ENCODE results near the gene FTL.

Gene FTL

DNA sequence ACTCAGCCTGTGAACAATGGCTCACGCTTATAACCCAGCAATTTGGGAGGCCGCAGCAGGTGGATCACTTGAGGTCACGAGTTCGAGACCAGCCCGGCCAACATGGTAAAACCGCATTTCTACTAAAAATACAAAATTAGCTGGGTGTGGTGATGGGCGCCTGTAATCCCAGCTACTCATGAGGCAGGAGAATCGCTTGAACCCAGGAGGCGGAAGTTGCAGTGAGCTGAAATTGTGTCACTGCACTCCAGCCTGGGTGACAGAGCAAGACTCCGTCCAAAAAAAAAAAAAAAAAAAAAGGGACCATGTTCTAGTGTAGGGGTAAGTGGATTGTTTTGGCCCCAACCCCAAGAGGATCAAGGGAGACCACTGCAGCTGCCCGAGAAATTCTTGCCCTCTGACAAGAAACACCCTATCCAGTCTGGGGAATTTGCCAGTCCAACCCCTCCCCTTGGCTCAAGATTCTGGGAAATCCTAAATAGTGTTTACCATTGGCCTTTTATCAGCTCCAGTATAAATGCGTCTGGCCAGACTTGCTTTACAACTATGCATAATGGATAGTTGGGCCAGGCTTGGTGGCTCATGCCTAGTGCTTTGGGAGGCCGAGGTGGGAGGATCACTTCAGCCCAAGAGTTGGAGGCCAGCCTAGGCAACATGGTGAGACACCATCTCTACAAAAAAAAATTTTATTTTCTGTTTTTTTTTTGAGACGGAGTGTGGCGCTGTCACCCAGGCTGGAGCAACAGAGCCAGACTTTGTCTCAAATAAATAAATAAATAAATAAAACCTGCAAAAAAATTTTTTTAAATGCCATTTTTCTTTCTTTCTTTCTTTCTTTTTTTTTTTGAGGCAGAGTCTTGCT, 36.7 kb upstream of the FTL start:
- H3K9me3 ChIP-seq, result no peaks in the 10 kb centered on the region
- DNase-seq (ENCODE audit: low spot score in 2 of 2), result no peak
- H3K4me3 ChIP-seq, result no peak overlapping the region
- in situ Hi-C loops (cut with MboI; ENCODE audit: low sequenced_read_pairs), result no loop called here
- H3K36me3 ChIP-seq (replicated peaks), result no peaks in the 10 kb centered on the region
- H3K4me1 ChIP-seq, result peaks cover 5% of the 10 kb centered on the region
- no peaks in the 10 kb centered on the region for H3K27me3 ChIP-seq (ENCODE audit: low read depth)

DNA sequence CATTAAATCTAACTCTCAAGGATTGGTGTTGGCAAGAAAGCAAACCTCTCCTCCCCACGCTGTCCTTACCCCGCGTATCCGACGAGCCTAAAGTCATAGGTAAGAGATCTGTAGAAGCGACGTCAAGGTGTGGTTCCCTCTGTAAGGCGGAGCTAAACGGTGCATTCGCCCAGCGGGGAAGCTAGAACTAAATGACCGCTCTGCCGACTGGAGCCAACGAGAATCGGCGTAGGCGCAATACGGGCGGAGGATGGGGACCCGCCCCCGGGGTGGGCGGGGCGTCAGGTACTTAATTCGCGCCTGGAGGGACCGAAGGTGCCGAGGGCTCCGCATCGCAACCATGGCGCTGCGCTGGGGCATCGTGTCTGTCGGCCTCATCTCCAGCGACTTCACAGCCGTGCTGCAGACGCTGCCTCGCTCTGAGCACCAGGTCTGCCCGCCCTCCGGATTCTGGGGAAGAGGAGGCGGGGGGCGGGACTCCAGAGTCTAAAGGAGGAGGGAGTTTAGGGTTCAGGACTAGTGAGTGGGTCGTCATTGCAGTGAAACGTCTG, 31.7 kb upstream of the FTL start, which contains the start of gene DHDH:
Gene DHDH, plus strand, starts transcription at position 318 of the 551 bp plus-strand sequence. Its CDS starts 23 bp downstream, at position 341.
- H3K36me3 ChIP-seq (replicated peaks), result no peaks in the 10 kb centered on the region
- peak; percentile 84 to 93 for DNase-seq (ENCODE audit: low spot score in 2 of 2)
- in situ Hi-C loops (cut with MboI; ENCODE audit: low sequenced_read_pairs), result no loop called here
- peak within 1 kb of the TSS; percentile 34 for H3K4me3 ChIP-seq
- no peaks in the 10 kb centered on the region for H3K27me3 ChIP-seq (ENCODE audit: low read depth)
- H3K9me3 ChIP-seq, result no peaks in the 10 kb centered on the region
- H3K4me1 ChIP-seq, result peaks cover 8% of the 10 kb centered on the region

DNA sequence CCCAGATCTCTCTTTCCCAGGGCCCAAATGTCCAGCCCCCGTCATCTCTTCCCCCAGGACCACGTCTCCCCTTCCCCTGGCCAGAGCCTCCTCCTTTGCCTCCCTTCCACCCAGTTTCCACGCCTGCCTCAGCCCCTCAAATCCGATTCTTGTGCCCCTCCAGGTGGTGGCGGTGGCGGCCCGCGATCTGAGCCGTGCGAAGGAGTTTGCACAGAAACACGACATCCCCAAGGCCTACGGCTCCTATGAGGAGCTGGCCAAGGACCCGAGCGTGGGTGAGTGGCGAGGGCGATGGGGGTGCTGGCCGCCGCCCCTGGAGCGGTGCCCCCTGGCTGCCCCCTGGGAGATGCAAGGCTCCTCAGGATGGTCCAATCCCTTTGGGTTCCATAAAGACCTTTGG, 30.3 kb upstream of the FTL start:
- in situ Hi-C loops (cut with MboI; ENCODE audit: low sequenced_read_pairs), result no loop called here
- no peaks in the 10 kb centered on the region for H3K9me3 ChIP-seq
- no peaks in the 10 kb centered on the region for H3K27me3 ChIP-seq (ENCODE audit: low read depth)
- peaks cover 8% of the 10 kb centered on the region for H3K4me1 ChIP-seq
- H3K4me3 ChIP-seq, result no peak overlapping the region
- DNase-seq (ENCODE audit: low spot score in 2 of 2), result no peak
- H3K36me3 ChIP-seq (replicated peaks), result no peaks in the 10 kb centered on the region

DNA sequence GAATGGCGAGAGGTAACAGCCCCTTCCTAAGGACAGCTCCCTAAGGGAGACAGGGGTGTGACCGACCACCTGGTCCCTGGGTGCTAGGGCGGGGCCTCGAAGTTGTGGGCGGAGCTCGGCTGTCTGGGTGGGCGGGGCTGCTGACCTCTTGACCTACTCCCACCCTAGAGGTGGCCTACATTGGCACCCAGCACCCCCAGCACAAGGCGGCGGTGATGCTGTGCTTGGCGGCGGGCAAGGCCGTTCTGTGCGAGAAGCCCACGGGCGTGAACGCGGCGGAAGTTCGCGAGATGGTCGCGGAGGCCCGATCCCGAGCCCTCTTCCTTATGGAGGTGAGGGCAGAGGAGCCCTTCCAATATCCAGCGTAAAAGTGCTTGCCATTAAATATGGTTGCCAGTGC, 29.2 kb upstream of the FTL start:
- Histone ChIP-seq H3K4me1 (peaks cover 8% of the 10 kb centered on the region), H3K27me3 (ENCODE audit: low read depth) (no peaks in the 10 kb centered on the region), H3K4me3 (no peak overlapping the region), H3K9me3 (no peaks in the 10 kb centered on the region), H3K36me3 (replicated peaks) (no peaks in the 10 kb centered on the region)
- DNase-seq (ENCODE audit: low spot score in 2 of 2), result no peak
- in situ Hi-C loops (cut with MboI; ENCODE audit: low sequenced_read_pairs), result no loop called here

DNA sequence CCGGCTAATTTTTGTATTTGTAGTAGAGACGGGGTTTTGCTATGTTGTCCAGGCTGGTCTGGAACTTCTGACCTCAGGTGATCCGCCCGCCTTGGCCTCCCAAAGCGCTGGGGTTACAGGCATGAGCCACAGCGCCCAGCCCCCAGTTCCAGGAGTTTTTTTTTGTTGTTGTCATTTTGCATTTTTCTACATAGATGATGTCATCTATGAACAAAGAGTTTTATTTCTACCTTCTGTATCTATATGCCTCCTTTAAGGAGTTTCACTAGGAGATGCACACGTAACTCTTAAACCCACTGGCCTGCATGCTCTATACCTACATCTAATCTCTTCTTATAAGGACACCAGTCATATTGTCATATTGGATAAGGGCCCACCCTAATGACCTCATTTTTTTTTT, 26.9 kb upstream of the FTL start:
- Histone ChIP-seq H3K36me3 (replicated peaks) (no peaks in the 10 kb centered on the region), H3K4me3 (no peak overlapping the region), H3K4me1 (peaks cover 4% of the 10 kb centered on the region), H3K9me3 (no peaks in the 10 kb centered on the region), H3K27me3 (ENCODE audit: low read depth) (no peaks in the 10 kb centered on the region)
- in situ Hi-C loops (cut with MboI; ENCODE audit: low sequenced_read_pairs), result no loop called here
- no peak for DNase-seq (ENCODE audit: low spot score in 2 of 2)

DNA sequence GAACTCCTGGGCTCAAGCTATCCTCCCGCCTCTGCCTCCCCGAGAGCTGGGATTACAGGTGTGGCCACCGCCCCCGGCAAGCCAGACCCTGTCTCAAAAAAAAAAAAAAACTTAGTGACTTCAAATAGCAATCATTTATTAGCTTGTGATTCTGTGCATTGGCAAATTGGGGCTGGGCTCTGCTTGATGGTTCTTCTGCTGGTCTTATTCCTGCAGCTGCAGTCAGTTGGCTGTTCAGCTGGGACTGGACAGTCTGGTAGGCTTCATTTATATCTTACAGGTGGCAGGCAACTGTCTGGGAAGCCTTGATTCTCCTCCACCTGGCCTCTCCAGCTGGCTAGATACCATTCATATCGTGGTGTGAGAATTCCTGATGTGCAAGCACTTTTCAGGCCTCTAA, 24.2 kb upstream of the FTL start:
- Histone ChIP-seq H3K4me3 (no peak overlapping the region), H3K9me3 (no peaks in the 10 kb centered on the region), H3K27me3 (ENCODE audit: low read depth) (no peaks in the 10 kb centered on the region), H3K36me3 (replicated peaks) (no peaks in the 10 kb centered on the region), H3K4me1 (no peaks in the 10 kb centered on the region)
- no peak for DNase-seq (ENCODE audit: low spot score in 2 of 2)
- in situ Hi-C loops (cut with MboI; ENCODE audit: low sequenced_read_pairs), result no loop called here

DNA sequence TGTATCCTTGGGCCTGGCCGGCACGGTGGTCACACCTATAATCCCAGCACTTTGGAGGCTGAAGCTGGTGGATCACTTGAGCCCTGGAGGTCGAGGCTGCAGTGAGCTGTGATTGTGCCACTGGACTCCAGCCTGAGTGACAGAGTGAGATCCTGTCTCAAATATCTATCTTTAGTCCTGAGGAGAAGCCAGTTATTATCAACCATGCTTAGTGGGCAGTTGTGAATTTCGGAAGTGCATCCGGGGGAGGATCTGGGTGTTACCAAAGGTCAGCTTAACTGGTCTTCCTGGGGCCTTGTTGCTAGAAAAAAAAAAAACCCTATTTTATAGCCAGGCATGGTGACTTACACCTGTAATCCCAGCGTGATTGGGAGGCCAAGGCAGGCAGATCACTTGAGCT, 22.0 kb upstream of the FTL start:
- DNase-seq (ENCODE audit: low spot score in 2 of 2), result no peak
- no peaks in the 10 kb centered on the region for H3K36me3 ChIP-seq (replicated peaks)
- in situ Hi-C loops (cut with MboI; ENCODE audit: low sequenced_read_pairs), result no loop called here

DNA sequence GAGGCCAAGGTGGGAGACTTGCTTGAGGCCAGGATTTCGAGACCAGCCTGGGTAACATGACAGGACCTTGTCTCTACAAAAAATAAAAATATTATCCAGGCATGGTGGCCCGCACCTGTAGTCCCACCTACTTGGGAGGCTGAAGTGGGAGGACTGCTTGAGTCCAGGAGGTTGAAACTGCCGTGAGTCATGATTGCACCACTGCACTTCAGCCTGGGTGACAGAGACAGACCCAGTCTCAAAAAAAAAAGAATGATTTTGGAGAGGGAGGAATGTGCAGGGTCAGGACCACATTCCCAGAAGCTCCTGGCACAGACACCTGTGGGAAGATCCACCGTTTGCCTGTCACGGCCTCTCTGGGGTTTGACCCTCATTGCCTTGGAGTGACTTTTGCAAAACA, 19.7 kb upstream of the FTL start:
- H3K4me3 ChIP-seq, result no peak overlapping the region

More for the DNA sequence above, 22.0 kb upstream of the FTL start:
- Histone ChIP-seq H3K4me1 (no peaks in the 10 kb centered on the region), H3K9me3 (peaks cover 7% of the 10 kb centered on the region; the same call in 1 of the 2 replicates), H3K4me3 (no peak overlapping the region), H3K27me3 (ENCODE audit: low read depth) (no peaks in the 10 kb centered on the region)

DNA sequence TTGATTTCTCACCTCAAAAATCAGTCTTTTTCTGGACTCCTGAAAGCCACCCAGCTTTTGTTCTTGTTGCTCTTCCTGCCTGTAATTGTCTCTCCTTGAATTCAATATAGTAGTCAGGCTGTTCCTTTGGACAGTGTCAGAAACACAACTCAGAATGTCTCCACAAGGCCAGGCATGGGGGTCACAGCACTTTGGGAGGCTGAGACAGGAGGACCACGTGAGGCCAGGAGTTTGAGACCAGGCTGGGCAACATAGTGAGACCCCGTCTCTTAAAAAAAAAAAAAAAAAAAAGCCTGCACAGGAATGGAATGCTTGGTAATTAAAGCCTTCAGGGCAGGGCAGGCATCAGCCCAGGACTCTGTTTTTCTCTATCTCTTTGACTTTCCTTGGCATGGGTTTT, 19.3 kb upstream of the FTL start:
- no peak for DNase-seq (ENCODE audit: low spot score in 2 of 2)
- no peaks in the 10 kb centered on the region for H3K36me3 ChIP-seq (replicated peaks)
- H3K4me3 ChIP-seq, result no peak overlapping the region
- H3K27me3 ChIP-seq (ENCODE audit: low read depth), result no peaks in the 10 kb centered on the region
- peaks cover 7% of the 10 kb centered on the region; the same call in 1 of the 2 replicates for H3K9me3 ChIP-seq
- no peaks in the 10 kb centered on the region for H3K4me1 ChIP-seq
- in situ Hi-C loops (cut with MboI; ENCODE audit: low sequenced_read_pairs), result no loop called here

More for the DNA sequence above, 19.7 kb upstream of the FTL start:
- in situ Hi-C loops (cut with MboI; ENCODE audit: low sequenced_read_pairs), result no loop called here
- H3K36me3 ChIP-seq (replicated peaks), result no peaks in the 10 kb centered on the region
- H3K27me3 ChIP-seq (ENCODE audit: low read depth), result no peaks in the 10 kb centered on the region
- no peak for DNase-seq (ENCODE audit: low spot score in 2 of 2)
- peaks cover 7% of the 10 kb centered on the region; the same call in 1 of the 2 replicates for H3K9me3 ChIP-seq
- H3K4me1 ChIP-seq, result no peaks in the 10 kb centered on the region

DNA sequence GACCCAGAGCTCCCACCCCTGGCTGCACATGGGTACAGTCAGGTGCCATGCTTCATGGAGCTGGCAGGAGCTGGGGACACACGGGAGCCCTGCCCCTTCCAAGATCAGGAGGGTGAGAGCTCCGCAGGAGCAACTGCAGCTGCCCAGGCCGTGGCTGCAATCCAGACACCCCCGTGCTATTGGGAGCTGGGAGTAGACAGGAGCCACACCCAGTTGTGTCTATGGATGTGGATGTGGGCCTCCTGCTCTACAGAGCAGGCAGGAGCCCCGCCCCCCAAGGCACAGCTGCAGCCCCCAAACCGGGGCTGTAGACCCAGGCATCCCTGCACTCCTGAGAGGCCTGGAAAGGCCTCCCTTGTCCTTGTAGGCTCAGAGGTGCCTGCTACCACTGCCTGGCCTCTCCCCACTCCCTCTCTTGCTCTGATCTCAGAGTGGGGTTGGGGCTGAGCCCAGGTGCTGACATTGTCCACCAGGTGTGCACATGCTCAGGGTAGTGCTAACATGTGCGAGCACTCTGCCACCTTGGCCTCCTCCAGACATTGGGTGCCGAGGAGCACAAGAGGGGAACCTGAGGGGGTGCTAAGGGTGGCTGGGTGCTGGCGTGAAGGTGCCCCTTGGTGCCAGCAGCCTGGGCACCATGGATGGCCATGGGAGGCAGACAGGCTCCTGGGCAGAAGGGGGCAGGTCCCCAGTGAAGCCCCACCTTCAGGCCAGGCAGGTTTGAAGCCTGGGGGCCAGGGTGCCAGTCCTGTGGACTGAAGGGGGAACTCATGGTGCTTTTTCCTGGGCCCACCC, 18.4 kb upstream of the FTL start:
- Histone ChIP-seq H3K27me3 (ENCODE audit: low read depth) (no peaks in the 10 kb centered on the region), H3K9me3 (peaks cover 7% of the 10 kb centered on the region; the same call in 1 of the 2 replicates), H3K4me1 (no peaks in the 10 kb centered on the region), H3K36me3 (replicated peaks) (no peaks in the 10 kb centered on the region), H3K4me3 (no peak overlapping the region)
- in situ Hi-C loops (cut with MboI; ENCODE audit: low sequenced_read_pairs), result no loop called here
- no peak for DNase-seq (ENCODE audit: low spot score in 2 of 2)

DNA sequence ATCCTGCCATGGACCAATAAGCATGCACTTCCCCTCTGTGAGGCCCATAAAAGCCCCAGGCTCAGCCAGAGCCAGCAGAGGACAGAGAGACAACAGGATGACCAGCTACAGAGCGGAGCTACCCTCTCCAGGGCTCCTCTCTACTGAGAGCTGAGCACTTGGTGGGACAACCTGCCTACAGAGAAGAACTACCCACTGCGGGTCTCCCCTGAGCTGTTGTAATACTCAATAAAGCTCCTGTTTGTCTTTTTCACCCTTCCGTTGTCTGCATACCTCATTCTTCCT, 17.9 kb upstream of the FTL start:
- DNase-seq (ENCODE audit: low spot score in 2 of 2), result no peak
- Histone ChIP-seq H3K9me3 (peaks cover 7% of the 10 kb centered on the region; the same call in 1 of the 2 replicates), H3K4me1 (no peaks in the 10 kb centered on the region), H3K4me3 (no peak overlapping the region), H3K27me3 (ENCODE audit: low read depth) (no peaks in the 10 kb centered on the region), H3K36me3 (replicated peaks) (no peaks in the 10 kb centered on the region)
- in situ Hi-C loops (cut with MboI; ENCODE audit: low sequenced_read_pairs), result no loop called here

DNA sequence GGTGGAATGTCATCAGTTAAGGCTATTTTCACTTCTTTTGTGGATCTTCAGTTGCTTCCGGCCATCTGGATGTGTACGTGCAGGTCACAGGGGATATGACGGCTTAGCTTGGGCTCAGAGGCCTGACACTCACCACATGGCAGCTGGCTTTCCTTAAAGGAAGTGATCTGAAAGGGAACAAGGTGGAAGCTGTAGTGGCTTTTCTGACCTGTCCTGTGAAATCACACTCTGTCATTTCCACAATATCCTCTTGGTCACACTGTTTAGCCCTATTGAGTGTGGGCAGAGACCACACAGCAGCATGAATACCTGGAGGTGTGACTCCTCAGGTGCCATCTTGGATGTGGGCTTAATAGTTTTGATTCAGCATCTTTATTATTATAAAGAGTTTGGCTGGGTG, 14.9 kb upstream of the FTL start:
- Histone ChIP-seq H3K4me3 (no peak overlapping the region), H3K4me1 (peaks cover 3% of the 10 kb centered on the region), H3K9me3 (peaks cover 7% of the 10 kb centered on the region; the same call in 1 of the 2 replicates), H3K36me3 (replicated peaks) (no peaks in the 10 kb centered on the region), H3K27me3 (ENCODE audit: low read depth) (no peaks in the 10 kb centered on the region)
- in situ Hi-C loops (cut with MboI; ENCODE audit: low sequenced_read_pairs), result no loop called here
- no peak for DNase-seq (ENCODE audit: low spot score in 2 of 2)

DNA sequence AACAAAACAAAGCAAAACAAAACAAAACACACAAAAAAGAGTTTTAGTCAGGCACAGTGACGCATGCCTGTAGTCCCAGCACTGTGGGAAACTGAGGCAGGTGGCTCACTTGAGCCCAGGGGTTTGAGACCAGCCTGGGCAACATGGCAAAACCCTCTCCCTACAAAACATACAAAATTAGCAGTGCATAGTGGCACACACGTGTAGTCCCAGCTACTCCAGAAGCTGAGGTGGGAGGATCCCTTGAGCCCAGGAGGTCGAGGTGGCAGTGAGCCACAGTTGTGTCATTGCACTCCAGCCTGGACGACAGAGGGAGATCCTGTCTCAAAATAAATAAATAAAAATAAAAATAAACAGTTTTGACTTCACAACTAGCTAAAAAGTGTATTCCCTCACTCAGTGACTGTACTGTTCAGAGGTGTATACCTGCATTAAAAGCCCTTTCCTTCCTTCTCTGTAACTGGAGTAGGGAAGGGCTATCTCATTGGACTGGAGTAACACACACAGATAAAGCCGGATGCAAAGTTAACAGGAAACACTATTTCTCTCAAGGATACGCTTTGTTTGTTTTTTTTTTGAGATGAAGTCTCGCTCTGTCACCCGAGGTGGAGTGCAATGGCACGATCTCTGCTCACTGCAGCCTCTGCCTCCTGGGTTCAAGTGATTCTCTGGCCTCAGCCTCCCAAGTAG, 14.1 kb upstream of the FTL start:
- no peak overlapping the region for H3K4me3 ChIP-seq

More for the DNA sequence above, 14.1 kb upstream of the FTL start:
- Histone ChIP-seq H3K9me3 (peaks cover 7% of the 10 kb centered on the region; the same call in 1 of the 2 replicates), H3K27me3 (ENCODE audit: low read depth) (no peaks in the 10 kb centered on the region), H3K4me1 (peaks cover 9% of the 10 kb centered on the region), H3K36me3 (replicated peaks) (peaks cover 1% of the 10 kb centered on the region; the same call in 1 of the 2 replicates)
- no peak for DNase-seq (ENCODE audit: low spot score in 2 of 2)
- in situ Hi-C loops (cut with MboI; ENCODE audit: low sequenced_read_pairs), result no loop called here

All from HAP-1 (cell line).